ENCODE results near the gene DNAJC17.

- TF ChIP-seq, protein P1, sequence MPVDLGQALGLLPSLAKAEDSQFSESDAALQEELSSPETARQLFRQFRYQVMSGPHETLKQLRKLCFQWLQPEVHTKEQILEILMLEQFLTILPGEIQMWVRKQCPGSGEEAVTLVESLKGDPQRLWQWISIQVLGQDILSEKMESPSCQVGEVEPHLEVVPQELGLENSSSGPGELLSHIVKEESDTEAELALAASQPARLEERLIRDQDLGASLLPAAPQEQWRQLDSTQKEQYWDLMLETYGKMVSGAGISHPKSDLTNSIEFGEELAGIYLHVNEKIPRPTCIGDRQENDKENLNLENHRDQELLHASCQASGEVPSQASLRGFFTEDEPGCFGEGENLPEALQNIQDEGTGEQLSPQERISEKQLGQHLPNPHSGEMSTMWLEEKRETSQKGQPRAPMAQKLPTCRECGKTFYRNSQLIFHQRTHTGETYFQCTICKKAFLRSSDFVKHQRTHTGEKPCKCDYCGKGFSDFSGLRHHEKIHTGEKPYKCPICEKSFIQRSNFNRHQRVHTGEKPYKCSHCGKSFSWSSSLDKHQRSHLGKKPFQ (CRISPR knock-in tag; IDR thresholded peaks at IDR 0.05; ENCODE audit: insufficient replicate concordance) = no peak
- TF ChIP-seq ZFAT (CRISPR knock-in tag; conservative IDR thresholded peaks at IDR 0.05) = no peak
- TF ChIP-seq KAT2B (IDR thresholded peaks at IDR 0.05; ENCODE audit: borderline replicate concordance, low read depth, low read length) = no peak
Observed at GRCh38 chr15:40790718-40791117, 16.6 kb downstream of the DNAJC17 start.

Measured in HepG2 (cell line).